Ovary (tissue), 9 donors: ENCODE data around the gene VWA3B. TPM values are rescaled to one million over a fixed set of nuclear protein-coding genes. Genes with fewer than 3 reads are reported as not detected.

Source experiments
- DNase-seq, 5 donors: peaks; one replicate each; pipeline ENCODE4 v3.0.0-alpha.2; 2019 to 2020
- H3K27ac ChIP-seq, 2 donors: fragments of 200-600 bp; one replicate each; pipeline versions ENCODE4 v1.5.1 to v1.8.0; 2019 to 2022
- H3K27me3 ChIP-seq: fragments of 200-600 bp; one replicate; pipeline ENCODE4 v1.8.0; 2022
- H3K36me3 ChIP-seq: fragments of 200-600 bp; sonication (generic); one replicate; pipeline ENCODE4 v1.5.1; 2019
- H3K4me1 ChIP-seq: one replicate; pipeline ENCODE4 v1.8.1; 2013; ENCODE audit warnings: mild to moderate bottlenecking, moderate library complexity; ENCODE audit not compliant: insufficient read depth
- H3K4me3 ChIP-seq: fragments of 200-600 bp; sonication (generic); one replicate; pipeline ENCODE4 v1.5.1; 2017
- H3K9me3 ChIP-seq, 2 donors: fragments of 200-600 bp in 1 of 2; sonication (generic) in 1 of 2; one replicate each; pipeline versions ENCODE4 v1.5.1 to v1.8.1; 2013 to 2019; ENCODE audit warnings: mild to moderate bottlenecking in 1 of 2, moderate library complexity in 1 of 2
- CTCF ChIP-seq, 3 donors: fragments of 450-650 bp in 2 of 3; fragments of 200-600 bp in 1 of 3; IDR thresholded peaks; one replicate each; pipeline versions ENCODE4 v1.5.1 to v1.8.0; 2016 to 2022; ENCODE audit warnings: antibody characterized with exemption in 3 of 3, mild to moderate bottlenecking in 1 of 3
- EP300 ChIP-seq: sonication (generic); formaldehyde crosslinking; IDR thresholded peaks from one replicate; pipeline ENCODE4 v1.6.1; 2017; ENCODE audit warnings: antibody characterized with exemption
- POLR2A ChIP-seq: fragments of 450-650 bp; IDR thresholded peaks from one replicate; pipeline ENCODE4 v1.6.1; 2017; ENCODE audit warnings: antibody characterized with exemption, mild to moderate bottlenecking, moderate library complexity
- WGBS, 3 donors: extraction: QIAGEN DNeasy Blood & Tissue Kit in 1 of 3; methylation state at CpG; one replicate each; pipeline versions ENCODE4 v1.1.5 to v1.1.7; 2013 to 2017; 5-methylcytosine and 5-hydroxymethylcytosine counted together
- intact Hi-C, 4 donors: fragments of 100-400 bp; cut with DNase I; formaldehyde crosslinking; loops; one replicate each; pipeline versions ENCODE4 v1.11.0 to v1.15.1; 2022 to 2023
- polyA plus RNA-seq, 2 donors: library from polyadenylated mRNA; stranded (reverse); fragments of 200-250 nt in 1 of 2; fragments of 350-450 nt in 1 of 2; fragmentation: Illumina TruSeq in 1 of 2; extraction: RNeasy Lipid Tissue Mini Kit (QIAGEN cat#74804) in 1 of 2; gene quantifications; one replicate each; pipeline ENCODE4 v1.2.3, GENCODE V29; 2013 to 2014
- total RNA-seq, 7 donors: library from RNA; depleted of rRNA in 2 of 7; stranded (reverse); fragments of >200 nt in 2 of 7; fragmentation: NEBNext Ultra II Directional in 3 of 7; extraction: Animal tissue kit (Norgen Biotek cat#: 25700) in 3 of 7; gene quantifications; one replicate each; pipeline versions ENCODE4 v1.1.0 to v1.2.4, GENCODE V29; 2016 to 2023
- donor health status: DM: no; HTN: no; CAD: no; lungs with moderate emphysema.
- donor health status: DM: no; HTN: no; CAD: no.
- donor health status: Bipolar disorder and iron deficiency.
- donor health status: DM: yes; HTN: yes; CAD: no.
- donor health status: DM: no; HTN: no; CAD: no.
- donor health status: DM: yes; HTN: yes; CAD: no.

The VWA3B gene
- total and polyA plus RNA-seq, 9 donors = 0.56 to 15.7 (median 1.1) TPM

DNA sequence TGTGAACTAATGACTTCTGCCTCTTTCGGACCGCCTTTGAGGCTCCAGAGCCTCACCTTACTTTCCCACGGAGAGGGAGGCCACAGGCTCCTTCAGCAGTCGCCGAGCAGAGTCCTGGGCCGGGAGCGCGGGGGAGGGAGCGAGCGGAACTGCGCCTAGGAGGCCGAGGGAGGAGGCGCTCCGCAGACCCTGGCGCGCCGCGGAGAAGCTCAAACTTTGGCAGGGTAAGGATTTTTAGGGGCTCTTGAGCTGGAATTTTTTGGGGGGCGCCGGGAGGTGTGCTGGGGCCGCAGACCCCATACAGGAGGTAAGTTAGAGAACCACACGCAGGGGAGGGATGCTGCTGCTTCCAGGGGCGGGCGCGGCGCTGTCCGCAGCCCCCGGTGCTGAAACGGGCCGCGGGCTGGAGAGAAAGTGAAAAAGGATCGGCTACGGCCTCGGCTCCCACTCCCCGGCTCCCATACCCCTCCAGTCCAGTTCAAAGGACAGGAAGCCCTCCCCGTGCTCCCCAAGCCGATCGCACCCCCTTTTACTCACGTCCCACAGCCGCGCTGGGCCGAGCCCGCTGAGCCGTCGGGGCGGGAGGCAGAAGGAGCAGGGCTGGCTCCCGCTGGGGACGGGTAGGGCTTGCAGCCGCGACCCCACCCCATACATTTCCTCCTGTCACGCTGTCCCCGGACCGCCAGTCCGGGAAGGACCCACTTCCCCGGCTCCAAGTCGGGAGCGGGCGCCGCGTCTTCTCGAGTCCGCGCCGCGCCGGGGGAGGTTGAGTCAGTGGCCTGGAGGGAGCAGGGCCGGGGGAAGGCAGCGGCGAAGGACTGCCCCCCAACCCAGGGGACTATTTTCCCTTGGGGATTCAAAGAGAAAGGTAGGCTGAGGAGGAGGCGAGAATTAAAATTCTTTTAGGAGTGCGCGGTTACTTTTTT, 259.6 kb downstream of the VWA3B start, which contains the start of gene CNGA3:
Gene CNGA3, plus strand, starts transcription at position 146 of the 926 bp plus-strand sequence. CDS start 23,520 bp downstream, outside the sequence.
- H3K4me3 ChIP-seq = no peak within 1 kb of the TSS
- no peaks in the 10 kb centered on the region for H3K36me3 ChIP-seq
- WGBS, 3 donors = 1 to 6% (median 2%) methylated on average over 71 to 72 of the region's 72 CpGs
- TF ChIP-seq CTCF (IDR thresholded peaks at IDR 0.05) (no peak), POLR2A (no peak), EP300 (no peak)
- intact Hi-C loops = no loop called here
- H3K27ac ChIP-seq = no peak within 1 kb of the TSS
- H3K27me3 ChIP-seq = peaks cover 4% of the 10 kb centered on the region
- DNase-seq = peak in 3 of 5 donors; percentile 25 to 53 (median 48)
- H3K4me1 ChIP-seq = peaks cover 1% of the 10 kb centered on the region
- H3K9me3 ChIP-seq = peaks cover 0 to 5% of the 10 kb centered on the region in 2 donors

DNA sequence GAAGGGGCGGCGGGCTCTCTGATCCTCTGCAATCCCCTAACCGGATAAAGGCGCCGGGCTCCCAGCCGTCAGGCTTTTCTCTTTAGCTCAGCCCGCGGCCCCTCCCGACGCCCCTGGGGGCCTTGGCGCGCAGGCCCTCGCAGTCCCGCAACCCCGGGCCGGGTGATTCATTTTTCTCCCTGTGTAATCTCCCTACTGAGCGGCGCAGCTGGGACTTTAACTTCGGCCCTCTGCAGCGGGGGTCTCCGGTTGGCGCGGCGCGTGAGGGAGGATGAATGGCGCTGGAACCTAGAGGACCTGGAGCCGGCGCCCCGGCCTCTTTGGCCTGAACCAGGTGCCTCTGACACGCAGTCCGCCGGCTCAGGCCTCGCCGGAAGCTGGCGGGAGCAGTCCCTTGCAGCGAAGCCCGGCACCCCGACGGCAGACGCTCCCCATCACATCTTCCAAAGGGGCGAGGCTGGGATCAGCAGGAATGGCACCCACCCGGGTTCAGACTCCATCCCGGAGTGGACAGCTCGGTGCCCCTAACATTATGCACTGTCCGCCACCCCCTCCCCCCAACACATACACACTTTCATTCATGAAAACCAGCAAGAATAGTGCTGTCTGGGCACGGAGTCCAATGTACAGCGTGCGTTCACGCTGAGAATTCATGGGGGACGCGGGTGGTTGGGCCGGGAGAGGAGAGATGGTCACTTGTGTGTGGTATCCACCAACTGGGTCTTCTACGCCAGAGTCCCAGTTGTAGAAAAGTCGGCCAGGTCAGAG, 260.5 kb downstream of the VWA3B start:
- DNase-seq = no peak
- TF ChIP-seq POLR2A (no peak), CTCF (IDR thresholded peaks at IDR 0.05) (no peak), EP300 (no peak)
- Histone ChIP-seq H3K4me1 (peaks cover 1% of the 10 kb centered on the region), H3K27me3 (peaks cover 4% of the 10 kb centered on the region), H3K27ac (no peak overlapping the region), H3K9me3 (peaks cover 0 to 5% of the 10 kb centered on the region in 2 donors), H3K4me3 (no peak overlapping the region), H3K36me3 (no peaks in the 10 kb centered on the region)
- WGBS, 3 donors = 4 to 6% (median 6%) methylated on average over 53 to 54 of the region's 54 CpGs
- intact Hi-C loops = no loop called here

DNA sequence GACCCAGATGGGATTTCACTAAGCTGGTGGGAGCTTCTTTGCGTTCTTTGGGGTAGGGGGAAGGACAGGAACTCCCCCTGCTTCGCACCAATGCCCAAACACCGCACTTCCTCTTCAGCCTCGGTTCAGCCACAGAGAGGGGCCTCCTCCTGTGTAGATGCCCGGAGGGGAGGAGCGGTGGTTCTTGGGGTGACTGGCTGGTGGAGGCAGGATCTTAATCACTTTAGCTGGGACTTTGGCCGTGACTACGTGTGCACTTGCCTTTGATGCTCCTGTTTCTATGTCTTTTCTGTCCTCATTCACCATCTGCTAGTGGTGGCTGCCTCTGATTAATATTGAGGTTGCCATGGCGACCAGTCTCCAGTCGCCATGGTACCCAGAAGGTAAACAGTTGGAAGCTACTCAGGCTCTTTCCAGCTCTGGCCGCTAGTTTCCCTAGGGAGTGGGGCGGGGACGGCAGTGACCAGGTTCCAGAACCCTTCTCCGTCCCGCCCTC, 261.1 kb downstream of the VWA3B start:
- no peak for TF ChIP-seq POLR2A
- TF ChIP-seq EP300 = no peak
- no peak for TF ChIP-seq CTCF (IDR thresholded peaks at IDR 0.05)
- Histone ChIP-seq H3K4me3 (no peak overlapping the region), H3K4me1 (peaks cover 1% of the 10 kb centered on the region), H3K27ac (no peak overlapping the region), H3K36me3 (no peaks in the 10 kb centered on the region), H3K27me3 (peaks cover 4% of the 10 kb centered on the region), H3K9me3 (peaks cover 0 to 5% of the 10 kb centered on the region in 2 donors)
- DNase-seq = no peak
- intact Hi-C loops = no loop called here
- 7 to 8% (median 8%) methylated on average over 15 of the region's 15 CpGs for WGBS, 3 donors

DNA sequence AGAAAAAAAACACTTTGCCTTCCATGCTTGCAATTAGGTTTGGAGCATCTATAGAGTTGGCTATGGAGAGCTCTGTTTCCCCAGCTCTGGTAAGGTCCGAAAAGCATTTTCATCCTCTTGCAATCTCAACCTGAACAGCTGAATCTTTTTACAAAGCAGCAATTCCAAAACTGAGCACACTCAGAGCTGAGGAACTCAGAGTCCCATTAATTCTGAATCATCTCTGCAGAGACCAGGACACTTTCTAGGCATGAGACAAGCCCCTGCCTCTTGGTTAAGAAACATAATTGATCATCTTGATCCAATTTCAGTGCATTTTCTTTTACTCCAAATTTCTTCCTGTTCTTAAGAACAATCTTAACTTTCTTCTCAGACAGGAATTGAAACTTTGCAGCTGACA, 263.4 kb downstream of the VWA3B start:
- no peak overlapping the region for H3K27ac ChIP-seq
- peaks cover 0 to 5% of the 10 kb centered on the region in 2 donors for H3K9me3 ChIP-seq
- 81 to 100% (median 87%) methylated on average over 1 of the region's 1 CpG for WGBS, 3 donors
- intact Hi-C loops = no loop called here
- no peaks in the 10 kb centered on the region for H3K36me3 ChIP-seq
- H3K4me1 ChIP-seq = peaks cover 1% of the 10 kb centered on the region
- H3K4me3 ChIP-seq = no peak overlapping the region
- TF ChIP-seq POLR2A = no peak
- TF ChIP-seq EP300 = no peak
- no peak for TF ChIP-seq CTCF (IDR thresholded peaks at IDR 0.05)
- DNase-seq = no peak
- peaks cover 4% of the 10 kb centered on the region for H3K27me3 ChIP-seq
